ENCODE results near the gene EFL1.

- TF ChIP-seq CTCF (IDR thresholded peaks at IDR 0.05; ENCODE audit: control extremely low read depth in 1 of 3, insufficient read depth in 1 of 3, low read depth in 1 of 3, low read length in 3 of 3) (peak; percentile 50 to 87 (median 80)), CEBPB (IDR thresholded peaks at IDR 0.05; ENCODE audit: low read depth, low read length) (0 out of 2 replicates have a peak, but pooled peaks have one; percentile 20), TAF1 (IDR thresholded peaks at IDR 0.05; ENCODE audit: low read depth, low read length) (no peak), POLR2A (IDR thresholded peaks at IDR 0.05; ENCODE audit: control extremely low read depth in 1 of 2, low read depth in 2 of 2, low read length in 2 of 2) (no peak), MAX (IDR thresholded peaks at IDR 0.05) (no peak), GABPA (IDR thresholded peaks at IDR 0.05; ENCODE audit: borderline replicate concordance, insufficient read depth, low read length) (no peak), RNF2 (IDR thresholded peaks at IDR 0.05; ENCODE audit: borderline replicate concordance, low read depth, low read length, missing control alignments, poor library complexity, severe bottlenecking) (no peak), JUN (IDR thresholded peaks at IDR 0.05; ENCODE audit: low read depth, low read length) (no peak), ASH2L (IDR thresholded peaks at IDR 0.05; ENCODE audit: low read length) (no peak), POLR2AphosphoS5 (IDR thresholded peaks at IDR 0.05; ENCODE audit: low read depth, low read length) (no peak), SP1 (IDR thresholded peaks at IDR 0.05; ENCODE audit: low read depth, low read length) (no peak), KDM1A (IDR thresholded peaks at IDR 0.05; ENCODE audit: borderline replicate concordance, low read length) (no peak), RAD21 (IDR thresholded peaks at IDR 0.05 in 1 of 2, conservative IDR thresholded peaks at IDR 0.05 in 1 of 2; ENCODE audit: low read depth in 2 of 2, low read length in 2 of 2) (peak; percentile 78 to 81), CHD1 (IDR thresholded peaks at IDR 0.05; ENCODE audit: low read depth, low read length) (no peak)
These were observed 64.6 kb downstream of the EFL1 start for GRCh38 chr15:82197733-82198594.
